Measurements from ENCODE around the gene HIVEP1.

Gene HIVEP1

GRCh38 chr6:12026833-12027232 lies 14.7 kb downstream of the HIVEP1 start:
- Histone ChIP-seq H3K4me3 (ENCODE audit: low read length) (no peak overlapping the region), H3K79me2 (ENCODE audit: low read length) (peaks cover 61% of the 10 kb centered on the region)

GRCh38 chr6:12028213-12028612 lies 16.1 kb downstream of the HIVEP1 start:
- Histone ChIP-seq H3K4me1 (ENCODE audit: low read length) (peaks cover 4% of the 10 kb centered on the region; the same call in 1 of the 2 replicates), H3K4me2 (ENCODE audit: low read length) (no peak overlapping the region), H3K9ac (ENCODE audit: low read length) (no peak overlapping the region), H4K20me1 (ENCODE audit: insufficient read depth, low read length) (no peaks in the 10 kb centered on the region), H3K27me3 (ENCODE audit: low read depth, low read length) (no peaks in the 10 kb centered on the region), H3K9me3 (ENCODE audit: insufficient read depth, low read length) (peaks cover 13% of the 10 kb centered on the region; the same call in 1 of the 2 replicates), H3K79me2 (ENCODE audit: low read length) (peaks cover 57% of the 10 kb centered on the region), H3K36me3 (replicated peaks; ENCODE audit: low read depth, low read length) (peaks cover 55% of the 10 kb centered on the region), H3K4me3 (ENCODE audit: low read length) (no peak overlapping the region), H2AFZ (ENCODE audit: low read depth, low read length) (no peak overlapping the region), H3K27ac (ENCODE audit: low read length) (no peak overlapping the region)
- TF ChIP-seq CTCF (IDR thresholded peaks at IDR 0.05; ENCODE audit: low read depth, low read length) (no peak), EZH2phosphoT487 (IDR thresholded peaks at IDR 0.05; ENCODE audit: low read depth) (no peak)

More at GRCh38 chr6:12026833-12027232, 14.7 kb downstream of the HIVEP1 start:
- peaks cover 63% of the 10 kb centered on the region for H3K36me3 ChIP-seq (replicated peaks; ENCODE audit: low read depth, low read length)
- TF ChIP-seq CTCF (IDR thresholded peaks at IDR 0.05; ENCODE audit: low read depth, low read length) (no peak), EZH2phosphoT487 (IDR thresholded peaks at IDR 0.05; ENCODE audit: low read depth) (no peak)
- peaks cover 8% of the 10 kb centered on the region; the same call in 1 of the 2 replicates for H4K20me1 ChIP-seq (ENCODE audit: insufficient read depth, low read length)
- no peak overlapping the region for H3K27ac ChIP-seq (ENCODE audit: low read length)
- H3K27me3 ChIP-seq (ENCODE audit: low read depth, low read length): no peaks in the 10 kb centered on the region
- H3K9me3 ChIP-seq (ENCODE audit: insufficient read depth, low read length): peaks cover 13% of the 10 kb centered on the region; the same call in 1 of the 2 replicates
- peaks cover 4% of the 10 kb centered on the region; the same call in 1 of the 2 replicates for H3K4me1 ChIP-seq (ENCODE audit: low read length)
- no peak overlapping the region for H2AFZ ChIP-seq (ENCODE audit: low read depth, low read length)
- H3K4me2 ChIP-seq (ENCODE audit: low read length): no peak overlapping the region
- no peak overlapping the region for H3K9ac ChIP-seq (ENCODE audit: low read length)

- Histone ChIP-seq H3K36me3 (replicated peaks; ENCODE audit: low read depth, low read length) (peaks cover 50% of the 10 kb centered on the region), H3K79me2 (ENCODE audit: low read length) (peaks cover 64% of the 10 kb centered on the region), H3K27ac (ENCODE audit: low read length) (no peak overlapping the region), H3K4me1 (ENCODE audit: low read length) (peaks cover 4% of the 10 kb centered on the region; the same call in 1 of the 2 replicates), H4K20me1 (ENCODE audit: insufficient read depth, low read length) (peaks cover 9% of the 10 kb centered on the region; the same call in 1 of the 2 replicates), H3K9me3 (ENCODE audit: insufficient read depth, low read length) (peaks cover 13% of the 10 kb centered on the region; the same call in 1 of the 2 replicates), H3K27me3 (ENCODE audit: low read depth, low read length) (no peaks in the 10 kb centered on the region), H3K4me2 (ENCODE audit: low read length) (no peak overlapping the region), H3K9ac (ENCODE audit: low read length) (no peak overlapping the region), H2AFZ (ENCODE audit: low read depth, low read length) (no peak overlapping the region), H3K4me3 (ENCODE audit: low read length) (no peak overlapping the region)
- TF ChIP-seq CTCF (IDR thresholded peaks at IDR 0.05; ENCODE audit: low read depth, low read length) (no peak), EZH2phosphoT487 (IDR thresholded peaks at IDR 0.05; ENCODE audit: low read depth) (no peak)
These were observed 18.0 kb downstream of the HIVEP1 start for GRCh38 chr6:12029979-12030737.

GRCh38 chr6:12030993-12031550 lies 19.0 kb downstream of the HIVEP1 start:
- TF ChIP-seq EZH2phosphoT487 (IDR thresholded peaks at IDR 0.05; ENCODE audit: low read depth): no peak
- no peak for TF ChIP-seq CTCF (IDR thresholded peaks at IDR 0.05; ENCODE audit: low read depth, low read length)
- no peak overlapping the region for H3K9ac ChIP-seq (ENCODE audit: low read length)
- no peak overlapping the region for H3K4me3 ChIP-seq (ENCODE audit: low read length)
- H3K27ac ChIP-seq (ENCODE audit: low read length): no peak overlapping the region
- H3K4me2 ChIP-seq (ENCODE audit: low read length): no peak overlapping the region
- H2AFZ ChIP-seq (ENCODE audit: low read depth, low read length): no peak overlapping the region
- H4K20me1 ChIP-seq (ENCODE audit: insufficient read depth, low read length): peaks cover 9% of the 10 kb centered on the region; the same call in 1 of the 2 replicates
- peaks cover 3% of the 10 kb centered on the region; the same call in 1 of the 2 replicates for H3K4me1 ChIP-seq (ENCODE audit: low read length)
- H3K27me3 ChIP-seq (ENCODE audit: low read depth, low read length): no peaks in the 10 kb centered on the region
- H3K79me2 ChIP-seq (ENCODE audit: low read length): peaks cover 64% of the 10 kb centered on the region
- H3K36me3 ChIP-seq (replicated peaks; ENCODE audit: low read depth, low read length): peaks cover 48% of the 10 kb centered on the region
- peaks cover 13% of the 10 kb centered on the region; the same call in 1 of the 2 replicates for H3K9me3 ChIP-seq (ENCODE audit: insufficient read depth, low read length)
